OCI-LY3 (cell line): ENCODE results near the gene OTULINL.

Source experiments
- CTCF ChIP-seq: fragments of 200-600, 300-600 bp; sonication (generic); IDR thresholded peaks from 2 replicates; pipeline ENCODE4 v1.5.1; 2014; ENCODE audit warnings: antibody characterized with exemption, low read length, low read depth
- EZH2phosphoT487 ChIP-seq: fragments of 200-600 bp; shearing (Covaris generic); IDR thresholded peaks from 2 replicates; pipeline ENCODE4 v1.6.1; 2018; ENCODE audit warnings: antibody characterized with exemption, mixed run types, low read depth

- no peak for TF ChIP-seq CTCF
- TF ChIP-seq EZH2phosphoT487 = no peak
Measured at GRCh38 chr5:14557203-14557770, 24.3 kb upstream of the OTULINL start.
